Amniotic epithelial cell (primary cell): ENCODE data around the gene ZNF630.
"Not testable (repeated sequence)": the region's sequence is repeated elsewhere in the genome, so short reads cannot be mapped to it uniquely, and the experiment has no call there.

Source experiments
- DNase-seq: peaks from one replicate; pipeline ENCODE4 v3.0.0-alpha.2; 2010; ENCODE audit warnings: low read depth

ZNF630 gene

GRCh38 chrX:48071064-48071985 is at the start of gene ZNF630:
Gene ZNF630 (minus strand): TSS chrX:48071640. CDS start chrX:48066886, 4,754 bp downstream.
- DNase-seq = peak; percentile 55

DNA sequence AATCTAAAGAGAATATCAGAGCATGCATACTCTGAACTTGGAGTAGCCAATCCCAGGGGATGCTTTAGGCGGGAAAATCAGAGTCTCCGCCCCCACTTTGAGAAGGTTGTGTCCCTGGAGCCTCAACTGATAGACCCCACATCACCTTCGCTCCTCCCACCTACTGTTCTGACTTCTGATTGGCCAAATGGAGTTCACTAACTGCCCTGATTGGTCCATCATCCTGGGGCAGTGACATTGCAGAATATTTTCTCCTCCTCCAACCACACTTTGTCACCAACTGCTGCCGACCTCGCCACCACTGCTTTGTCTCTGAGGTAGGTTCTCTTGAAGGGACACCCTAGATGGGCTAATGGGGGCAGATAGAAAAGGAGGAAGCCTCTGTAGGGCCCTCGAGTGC is 36.3 kb upstream of the ZNF630 start:
- DNase-seq = no peak

DNA sequence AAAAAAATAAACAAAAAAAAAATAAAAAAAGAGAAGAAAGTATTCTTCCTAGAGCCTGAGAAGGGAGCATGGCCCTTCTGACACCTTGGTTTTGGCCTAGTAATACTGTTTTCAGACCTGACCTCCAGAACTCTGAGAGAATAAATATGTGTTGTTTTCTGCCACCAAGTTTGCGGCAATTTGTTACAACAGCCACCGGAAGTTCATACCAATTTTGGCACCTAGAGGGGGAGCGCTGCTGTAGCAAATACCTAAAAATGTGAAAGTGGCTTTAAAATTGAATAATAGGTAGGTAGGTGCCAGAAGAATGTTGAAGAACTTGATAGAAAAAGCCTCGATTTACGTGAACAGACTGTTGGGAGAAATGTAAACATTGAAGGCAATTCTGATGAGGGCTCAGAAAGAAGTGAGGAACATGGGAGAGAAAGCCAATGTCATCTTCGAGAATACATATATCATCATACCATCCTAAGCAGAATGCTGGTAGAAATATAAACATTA is 31.5 kb upstream of the ZNF630 start:
- no peak for DNase-seq

DNA sequence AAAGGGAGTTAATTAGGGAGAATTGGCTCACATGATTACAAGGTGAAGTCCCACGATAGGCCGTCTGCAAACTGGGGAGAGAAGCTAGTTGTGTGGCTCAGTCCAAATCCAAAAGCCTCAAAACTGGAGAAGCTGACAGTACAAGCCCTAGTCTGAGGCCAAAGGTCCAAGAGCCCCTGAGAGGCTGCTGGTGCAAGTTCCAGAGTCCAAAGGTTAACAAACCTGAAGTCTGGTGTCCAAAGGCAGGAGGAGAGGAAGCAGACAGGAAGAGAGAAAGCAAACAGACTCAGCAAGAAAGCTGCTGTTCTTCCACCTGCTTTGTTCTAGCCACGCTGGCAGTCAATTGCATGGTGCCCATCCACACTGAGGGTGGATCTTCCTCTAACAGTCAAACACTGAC is 30.0 kb upstream of the ZNF630 start:
- no peak for DNase-seq

GRCh38 chrX:48092558-48092957 is 21.1 kb upstream of the ZNF630 start:
- DNase-seq = not testable (repeated sequence)

- DNase-seq = peak; percentile 58
Observed at GRCh38 chrX:48090123-48090522, 18.7 kb upstream of the ZNF630 start.

GRCh38 chrX:48086082-48086481 is 14.6 kb upstream of the ZNF630 start:
- peak; percentile 26 for DNase-seq

GRCh38 chrX:48083706-48084105 is 12.3 kb upstream of the ZNF630 start:
- no peak for DNase-seq

- DNase-seq = peak; percentile 29
Observed at GRCh38 chrX:48083212-48083611, 11.8 kb upstream of the ZNF630 start.

DNA sequence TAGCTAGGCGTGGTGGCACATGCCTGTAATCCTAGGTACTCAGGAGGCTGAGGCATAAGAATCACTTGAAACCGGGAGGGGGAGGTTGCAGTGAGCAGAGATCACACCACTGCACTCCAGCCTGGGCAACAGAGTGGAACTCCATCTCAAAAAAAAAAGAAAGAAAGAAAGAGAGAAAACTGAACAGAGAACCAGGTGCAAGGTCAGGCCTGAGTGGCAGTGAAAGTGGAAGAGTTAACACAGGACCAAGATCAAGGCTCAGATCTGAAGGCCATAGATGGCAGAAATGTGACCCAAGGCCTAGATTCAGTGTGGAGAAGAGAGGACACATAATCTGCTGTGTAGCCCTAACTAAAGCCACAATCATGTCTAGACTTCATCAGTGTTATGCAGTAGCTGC is 4.9 kb upstream of the ZNF630 start:
- DNase-seq = no peak

DNA sequence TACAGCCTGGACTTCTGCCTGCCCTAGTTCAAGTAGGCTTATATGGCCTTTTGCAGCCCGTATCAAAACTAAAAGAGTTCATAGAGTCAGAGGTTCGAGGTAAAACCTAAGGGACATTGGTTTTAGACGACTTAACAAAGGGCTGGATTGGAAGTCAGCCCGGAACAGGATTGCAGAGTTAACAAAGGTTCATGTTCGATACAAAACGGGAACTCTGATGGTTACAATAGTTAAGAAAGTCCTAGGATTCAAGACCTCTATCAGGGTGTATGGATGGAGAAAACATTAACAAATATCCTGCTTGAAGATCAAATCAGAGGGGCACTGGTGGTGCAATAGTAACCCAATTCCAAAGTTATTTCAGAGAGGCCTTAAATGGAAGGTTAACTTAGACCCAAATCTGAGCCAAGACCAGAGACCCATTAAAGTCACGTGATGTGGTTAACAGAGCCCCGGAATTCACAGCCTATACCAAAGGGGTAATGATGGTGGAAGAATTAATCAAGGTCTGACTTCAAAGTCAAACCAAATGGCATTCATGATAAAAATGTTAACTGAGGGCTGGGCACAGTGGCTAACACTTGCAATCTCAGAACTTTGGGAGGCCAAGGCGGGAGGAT is 656 bp upstream of the ZNF630 start:
- no peak for DNase-seq

- no peak for DNase-seq
Observed at GRCh38 chrX:48068096-48068887, 3.1 kb downstream of the ZNF630 start.

- DNase-seq = no peak
Observed at GRCh38 chrX:48064261-48064660, 7.2 kb downstream of the ZNF630 start.

GRCh38 chrX:48059296-48059639 is 12.2 kb downstream of the ZNF630 start:
- no peak for DNase-seq

GRCh38 chrX:48058621-48059295 is 12.7 kb downstream of the ZNF630 start:
- no peak for DNase-seq

GRCh38 chrX:48046846-48047245 is 24.6 kb downstream of the ZNF630 start:
- DNase-seq = no peak

DNA sequence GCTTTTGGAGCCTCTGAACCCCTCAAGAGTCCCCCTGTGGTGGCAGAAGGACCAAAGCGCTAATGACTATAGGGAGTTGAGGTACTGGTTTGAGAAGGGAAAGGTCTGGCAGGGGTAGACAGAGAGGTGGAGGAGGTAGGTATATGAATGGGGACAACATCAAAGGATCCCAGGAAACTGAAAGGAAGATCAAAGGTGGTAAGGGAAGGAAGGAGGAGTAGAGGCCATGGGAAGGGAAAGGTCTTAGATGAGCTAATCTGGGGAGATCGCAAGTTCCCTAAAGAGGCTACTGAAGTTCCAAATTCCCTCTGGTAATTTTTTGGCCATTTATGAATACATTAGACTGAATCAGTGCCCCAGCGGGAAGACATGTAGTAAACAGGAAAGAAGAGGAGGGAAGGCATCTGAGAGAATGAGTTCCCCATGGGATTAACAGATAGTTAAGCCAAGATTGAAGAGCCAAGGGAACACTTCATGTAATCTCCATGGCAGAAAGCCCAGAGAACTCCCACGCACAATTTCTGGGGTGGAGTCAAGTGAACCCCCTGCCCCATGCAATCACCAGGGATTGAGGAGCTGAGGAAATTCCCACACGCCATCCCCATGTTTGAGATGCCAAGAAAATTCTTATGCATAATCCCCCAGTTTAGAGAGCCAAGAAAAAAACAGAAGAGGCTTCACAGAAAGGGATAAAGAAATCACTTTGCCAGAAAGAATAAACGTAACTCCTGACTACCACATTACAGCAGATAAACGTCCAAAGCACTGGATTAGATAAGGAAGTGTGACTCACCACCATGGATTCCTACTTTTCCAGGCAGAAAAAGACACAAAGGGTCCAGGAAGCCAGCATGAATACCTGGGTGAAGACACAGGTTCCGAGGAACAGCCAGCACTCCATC is 25.8 kb downstream of the ZNF630 start:
- peak; percentile 94 for DNase-seq

DNA sequence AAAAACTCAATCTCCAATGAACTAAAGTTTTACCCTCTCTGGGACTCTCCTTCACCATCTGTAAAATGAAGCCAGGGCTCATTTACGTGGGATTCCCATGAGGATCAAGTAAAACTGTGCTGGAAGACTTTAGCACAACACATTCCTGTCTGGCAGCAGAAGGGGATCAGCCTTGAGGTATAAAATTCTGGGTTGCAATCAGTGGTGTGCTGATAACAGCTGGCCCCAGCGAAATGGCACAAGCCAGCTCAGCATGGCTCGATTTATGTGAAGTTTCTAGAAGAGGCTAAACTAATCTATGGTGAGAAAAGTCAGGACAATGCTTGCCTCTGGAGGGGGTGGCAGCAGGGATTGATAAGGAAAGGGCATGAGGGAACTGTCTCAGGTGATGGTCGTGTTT is 28.4 kb downstream of the ZNF630 start:
- DNase-seq = no peak

DNA sequence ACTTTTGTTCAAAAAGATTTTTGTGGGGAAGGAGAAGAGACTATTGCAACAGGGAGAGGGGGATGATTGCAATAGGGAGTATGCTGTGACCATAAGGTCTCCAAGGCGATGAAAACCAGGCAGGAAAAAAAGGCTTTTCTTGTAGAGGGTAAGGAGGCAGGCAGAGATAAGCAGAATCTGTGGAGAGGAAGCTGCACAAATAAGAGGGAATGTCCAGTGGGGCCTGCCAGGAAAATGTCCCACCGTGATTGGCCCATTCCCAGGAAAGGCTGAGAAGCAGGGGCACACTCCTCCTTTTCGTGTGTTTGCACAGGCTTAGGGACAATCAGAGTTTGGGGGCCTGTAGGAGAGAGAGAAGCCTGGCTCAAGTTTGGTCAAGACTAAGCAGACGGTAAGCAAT is 35.5 kb downstream of the ZNF630 start:
- DNase-seq = peak; percentile 32

- not testable (repeated sequence) for DNase-seq
Observed at GRCh38 chrX:48030641-48031173, 40.7 kb downstream of the ZNF630 start.

- no peak for DNase-seq
Observed at GRCh38 chrX:48030237-48030636, 41.2 kb downstream of the ZNF630 start.
